ENCODE results near the gene ARHGAP20. TPM values are rescaled to one million over a fixed set of nuclear protein-coding genes. Genes with fewer than 3 reads are reported as not detected.
"Not testable (repeated sequence)": the region's sequence is repeated elsewhere in the genome, so short reads cannot be mapped to it uniquely, and the experiment has no call there.

The ARHGAP20 gene
- polyA plus RNA-seq, 4 donors, result 0.54 to 1.1 (median 1.0) TPM; not detected in 1

GRCh38 chr11:110654456-110654855 lies 57.8 kb downstream of the ARHGAP20 start:
- no peaks in the 10 kb centered on the region for H3K4me1 ChIP-seq (ENCODE audit: control insufficient read depth in 3 of 3, insufficient read depth in 2 of 3, low read depth in 1 of 3, low read length in 2 of 3)
- FAIRE-seq (no peak), DNase-seq (no peak)
- no peaks in the 10 kb centered on the region for H3K9me3 ChIP-seq (ENCODE audit: control insufficient read depth in 2 of 2, insufficient read depth in 1 of 2, low read depth in 1 of 2, low read length in 1 of 2)
- WGBS, 3 donors, result 77 to 83% (median 77%) methylated on average over 3 of the region's 3 CpGs
- no peak overlapping the region for H3K27ac ChIP-seq (ENCODE audit: low read depth in 1 of 3, low read length in 2 of 3)
- H3K4me3 ChIP-seq (ENCODE audit: low read depth in 1 of 3, low read length in 3 of 3), result no peak overlapping the region
- H3K36me3 ChIP-seq (ENCODE audit: control insufficient read depth in 3 of 3, insufficient read depth in 2 of 3, low read depth in 1 of 3, low read length in 3 of 3), result no peaks in the 10 kb centered on the region
- H3K27me3 ChIP-seq (ENCODE audit: control insufficient read depth in 3 of 3, insufficient read depth in 3 of 3, low read length in 3 of 3), result no peaks in the 10 kb centered on the region

- Histone ChIP-seq H3K4me1 (ENCODE audit: control insufficient read depth in 3 of 3, insufficient read depth in 2 of 3, low read depth in 1 of 3, low read length in 2 of 3) (no peaks in the 10 kb centered on the region), H3K36me3 (ENCODE audit: control insufficient read depth in 3 of 3, insufficient read depth in 2 of 3, low read depth in 1 of 3, low read length in 3 of 3) (no peaks in the 10 kb centered on the region), H3K9me3 (ENCODE audit: control insufficient read depth in 2 of 2, insufficient read depth in 1 of 2, low read depth in 1 of 2, low read length in 1 of 2) (no peaks in the 10 kb centered on the region), H3K27ac (ENCODE audit: low read depth in 1 of 3, low read length in 2 of 3) (no peak overlapping the region), H3K27me3 (ENCODE audit: control insufficient read depth in 3 of 3, insufficient read depth in 3 of 3, low read length in 3 of 3) (no peaks in the 10 kb centered on the region), H3K4me3 (ENCODE audit: low read depth in 1 of 3, low read length in 3 of 3) (no peak overlapping the region)
- FAIRE-seq (no peak), DNase-seq (no peak)
- 80 to 88% (median 86%) methylated on average over 2 of the region's 2 CpGs for WGBS, 3 donors
Measured at GRCh38 chr11:110645253-110645652, 67.0 kb downstream of the ARHGAP20 start.

GRCh38 chr11:110634370-110634769 lies 77.9 kb downstream of the ARHGAP20 start:
- Histone ChIP-seq H3K9me3 (ENCODE audit: control insufficient read depth in 2 of 2, insufficient read depth in 1 of 2, low read depth in 1 of 2, low read length in 1 of 2) (no peaks in the 10 kb centered on the region), H3K4me3 (ENCODE audit: low read depth in 1 of 3, low read length in 3 of 3) (no peak overlapping the region), H3K27ac (ENCODE audit: low read depth in 1 of 3, low read length in 2 of 3) (no peak overlapping the region), H3K4me1 (ENCODE audit: control insufficient read depth in 3 of 3, insufficient read depth in 2 of 3, low read depth in 1 of 3, low read length in 2 of 3) (no peaks in the 10 kb centered on the region), H3K27me3 (ENCODE audit: control insufficient read depth in 3 of 3, insufficient read depth in 3 of 3, low read length in 3 of 3) (no peaks in the 10 kb centered on the region), H3K36me3 (ENCODE audit: control insufficient read depth in 3 of 3, insufficient read depth in 2 of 3, low read depth in 1 of 3, low read length in 3 of 3) (no peaks in the 10 kb centered on the region)
- no peak for FAIRE-seq
- DNase-seq, result no peak

- Histone ChIP-seq H3K36me3 (ENCODE audit: control insufficient read depth in 3 of 3, insufficient read depth in 2 of 3, low read depth in 1 of 3, low read length in 3 of 3) (no peaks in the 10 kb centered on the region), H3K9me3 (ENCODE audit: control insufficient read depth in 2 of 2, insufficient read depth in 1 of 2, low read depth in 1 of 2, low read length in 1 of 2) (no peaks in the 10 kb centered on the region), H3K4me3 (ENCODE audit: low read depth in 1 of 3, low read length in 3 of 3) (no peak overlapping the region), H3K27ac (ENCODE audit: low read depth in 1 of 3, low read length in 2 of 3) (no peak overlapping the region), H3K27me3 (ENCODE audit: control insufficient read depth in 3 of 3, insufficient read depth in 3 of 3, low read length in 3 of 3) (no peaks in the 10 kb centered on the region), H3K4me1 (ENCODE audit: control insufficient read depth in 3 of 3, insufficient read depth in 2 of 3, low read depth in 1 of 3, low read length in 2 of 3) (no peaks in the 10 kb centered on the region)
- no peak for FAIRE-seq
- no peak for DNase-seq
Measured at GRCh38 chr11:110631551-110631950, 80.7 kb downstream of the ARHGAP20 start.

- no peaks in the 10 kb centered on the region for H3K36me3 ChIP-seq (ENCODE audit: control insufficient read depth in 3 of 3, insufficient read depth in 2 of 3, low read depth in 1 of 3, low read length in 3 of 3)
- H3K27ac ChIP-seq (ENCODE audit: low read depth in 1 of 3, low read length in 2 of 3), result no peak overlapping the region
- H3K27me3 ChIP-seq (ENCODE audit: control insufficient read depth in 3 of 3, insufficient read depth in 3 of 3, low read length in 3 of 3), result no peaks in the 10 kb centered on the region
- no peaks in the 10 kb centered on the region for H3K4me1 ChIP-seq (ENCODE audit: control insufficient read depth in 3 of 3, insufficient read depth in 2 of 3, low read depth in 1 of 3, low read length in 2 of 3)
- 46 to 59% (median 57%) methylated on average over 4 of the region's 4 CpGs for WGBS, 3 donors
- H3K9me3 ChIP-seq (ENCODE audit: control insufficient read depth in 2 of 2, insufficient read depth in 1 of 2, low read depth in 1 of 2, low read length in 1 of 2), result no peaks in the 10 kb centered on the region
- no peak for FAIRE-seq
- H3K4me3 ChIP-seq (ENCODE audit: low read depth in 1 of 3, low read length in 3 of 3), result no peak overlapping the region
- DNase-seq, result no peak
Measured at GRCh38 chr11:110629594-110629993, 82.6 kb downstream of the ARHGAP20 start.

- DNase-seq (no peak), FAIRE-seq (no peak)
- Histone ChIP-seq H3K4me3 (ENCODE audit: low read depth in 1 of 3, low read length in 3 of 3) (no peak overlapping the region), H3K9me3 (ENCODE audit: control insufficient read depth in 2 of 2, insufficient read depth in 1 of 2, low read depth in 1 of 2, low read length in 1 of 2) (no peaks in the 10 kb centered on the region), H3K4me1 (ENCODE audit: control insufficient read depth in 3 of 3, insufficient read depth in 2 of 3, low read depth in 1 of 3, low read length in 2 of 3) (no peaks in the 10 kb centered on the region), H3K27ac (ENCODE audit: low read depth in 1 of 3, low read length in 2 of 3) (no peak overlapping the region), H3K27me3 (ENCODE audit: control insufficient read depth in 3 of 3, insufficient read depth in 3 of 3, low read length in 3 of 3) (no peaks in the 10 kb centered on the region), H3K36me3 (ENCODE audit: control insufficient read depth in 3 of 3, insufficient read depth in 2 of 3, low read depth in 1 of 3, low read length in 3 of 3) (no peaks in the 10 kb centered on the region)
- WGBS, 3 donors, result 35 to 76% (median 42%) methylated on average over 2 of the region's 2 CpGs
Measured at GRCh38 chr11:110621826-110622225, 90.4 kb downstream of the ARHGAP20 start.

GRCh38 chr11:110619366-110619765 lies 92.9 kb downstream of the ARHGAP20 start:
- DNase-seq; FAIRE-seq; H3K9me3 ChIP-seq (ENCODE audit: control insufficient read depth in 2 of 2, insufficient read depth in 1 of 2, low read depth in 1 of 2, low read length in 1 of 2); H3K27ac ChIP-seq (ENCODE audit: low read depth in 1 of 3, low read length in 2 of 3); H3K36me3 ChIP-seq (ENCODE audit: control insufficient read depth in 3 of 3, insufficient read depth in 2 of 3, low read depth in 1 of 3, low read length in 3 of 3); H3K27me3 ChIP-seq (ENCODE audit: control insufficient read depth in 3 of 3, insufficient read depth in 3 of 3, low read length in 3 of 3); H3K4me1 ChIP-seq (ENCODE audit: control insufficient read depth in 3 of 3, insufficient read depth in 2 of 3, low read depth in 1 of 3, low read length in 2 of 3); H3K4me3 ChIP-seq (ENCODE audit: low read depth in 1 of 3, low read length in 3 of 3): not testable (repeated sequence)
- 97 to 100% (median 100%) methylated on average over 1 of the region's 1 CpG for WGBS, 3 donors

- no peaks in the 10 kb centered on the region for H3K36me3 ChIP-seq (ENCODE audit: control insufficient read depth in 3 of 3, insufficient read depth in 2 of 3, low read depth in 1 of 3, low read length in 3 of 3)
- WGBS, 3 donors, result 84 to 95% (median 88%) methylated on average over 2 of the region's 2 CpGs
- no peaks in the 10 kb centered on the region for H3K4me1 ChIP-seq (ENCODE audit: control insufficient read depth in 3 of 3, insufficient read depth in 2 of 3, low read depth in 1 of 3, low read length in 2 of 3)
- H3K27ac ChIP-seq (ENCODE audit: low read depth in 1 of 3, low read length in 2 of 3), result no peak overlapping the region
- no peaks in the 10 kb centered on the region for H3K27me3 ChIP-seq (ENCODE audit: control insufficient read depth in 3 of 3, insufficient read depth in 3 of 3, low read length in 3 of 3)
- FAIRE-seq (no peak), DNase-seq (no peak)
- no peak overlapping the region for H3K4me3 ChIP-seq (ENCODE audit: low read depth in 1 of 3, low read length in 3 of 3)
- no peaks in the 10 kb centered on the region for H3K9me3 ChIP-seq (ENCODE audit: control insufficient read depth in 2 of 2, insufficient read depth in 1 of 2, low read depth in 1 of 2, low read length in 1 of 2)
Measured at GRCh38 chr11:110614031-110614430, 98.2 kb downstream of the ARHGAP20 start.

- FAIRE-seq (no peak), DNase-seq (no peak)
- 64 to 82% (median 73%) methylated on average over 3 of the region's 3 CpGs for WGBS, 3 donors
- no peak overlapping the region for H3K4me3 ChIP-seq (ENCODE audit: low read depth in 1 of 3, low read length in 3 of 3)
- H3K4me1 ChIP-seq (ENCODE audit: control insufficient read depth in 3 of 3, insufficient read depth in 2 of 3, low read depth in 1 of 3, low read length in 2 of 3), result no peaks in the 10 kb centered on the region
- no peaks in the 10 kb centered on the region for H3K9me3 ChIP-seq (ENCODE audit: control insufficient read depth in 2 of 2, insufficient read depth in 1 of 2, low read depth in 1 of 2, low read length in 1 of 2)
- H3K36me3 ChIP-seq (ENCODE audit: control insufficient read depth in 3 of 3, insufficient read depth in 2 of 3, low read depth in 1 of 3, low read length in 3 of 3), result no peaks in the 10 kb centered on the region
- H3K27me3 ChIP-seq (ENCODE audit: control insufficient read depth in 3 of 3, insufficient read depth in 3 of 3, low read length in 3 of 3), result no peaks in the 10 kb centered on the region
- H3K27ac ChIP-seq (ENCODE audit: low read depth in 1 of 3, low read length in 2 of 3), result no peak overlapping the region
Measured at GRCh38 chr11:110613197-110613918, 98.9 kb downstream of the ARHGAP20 start.
